Suprapubic skin (tissue), 4 donors: ENCODE results near the gene XYLT1. TPM values are rescaled to one million over a fixed set of nuclear protein-coding genes. Genes with fewer than 3 reads are reported as not detected.
A peak's percentile ranks its signal among the peaks of the same experiment; 100 is the strongest.

Experiments used
- DNase-seq, 2 donors: peaks; one replicate each; pipeline ENCODE4 v3.0.0-alpha.2; 2019; ENCODE audit warnings: low spot score in 2 of 2
- H3K27ac ChIP-seq: fragments of 200-600 bp; sonication (generic); one replicate; pipeline ENCODE4 v1.5.1; 2019
- H3K27me3 ChIP-seq: fragments of 200-600 bp; sonication (generic); one replicate; pipeline ENCODE4 v1.5.1; 2019
- H3K36me3 ChIP-seq: fragments of 200-600 bp; sonication (generic); one replicate; pipeline ENCODE4 v1.5.1; 2019
- H3K4me1 ChIP-seq: fragments of 200-600 bp; sonication (generic); one replicate; pipeline ENCODE4 v1.5.1; 2019
- H3K4me3 ChIP-seq: fragments of 200-600 bp; sonication (generic); one replicate; pipeline ENCODE4 v1.5.1; 2019; ENCODE audit warnings: mild to moderate bottlenecking
- H3K9me3 ChIP-seq: fragments of 200-600 bp; sonication (generic); one replicate; pipeline ENCODE4 v1.5.1; 2019
- EP300 ChIP-seq: sonication (generic); formaldehyde crosslinking; IDR thresholded peaks from one replicate; pipeline ENCODE4 v1.6.1; 2017; ENCODE audit warnings: antibody characterized with exemption
- POLR2A ChIP-seq, 2 donors: fragments of 450-650 bp; IDR thresholded peaks; one replicate each; pipeline ENCODE4 v1.6.1; 2017; ENCODE audit warnings: antibody characterized with exemption in 2 of 2, mild to moderate bottlenecking in 2 of 2, moderate library complexity in 2 of 2
- POLR2AphosphoS5 ChIP-seq, 3 donors: sonication (generic); formaldehyde crosslinking; IDR thresholded peaks; one replicate each; pipeline ENCODE4 v1.6.1; 2017; ENCODE audit warnings: antibody characterized with exemption in 3 of 3
- WGBS: methylation state at CpG from one replicate; pipeline ENCODE4 v1.1.5; 2018; 5-methylcytosine and 5-hydroxymethylcytosine counted together
- total RNA-seq, 4 donors: library from RNA; depleted of rRNA; stranded (reverse); fragments of >200 nt; gene quantifications; one replicate each; pipeline ENCODE4 v1.1.0, GENCODE V29; 2016
- TF ChIP-seq, protein P1 (sequence below), 2 donors: fragments of 200-600 bp in 1 of 2; fragments of 450-650 bp in 1 of 2; sonication (generic) in 1 of 2; IDR thresholded peaks; one replicate each; pipeline ENCODE4 v1.5.1; 2016 to 2019; ENCODE audit warnings: antibody characterized with exemption in 2 of 2, mild to moderate bottlenecking in 1 of 2, moderate library complexity in 1 of 2

XYLT1 gene
- total RNA-seq, 4 donors from 2014 or later = 23.5 to 30.6 (median 25.7) TPM

GRCh38 chr16:17437981-17438380 lies 32.8 kb downstream of the XYLT1 start:
- no peak overlapping the region for H3K4me3 ChIP-seq
- no peak for DNase-seq
- no peaks in the 10 kb centered on the region for H3K9me3 ChIP-seq
- WGBS = 81% methylated on average over 5 of the region's 5 CpGs
- no peaks in the 10 kb centered on the region for H3K27me3 ChIP-seq
- no peak overlapping the region for H3K27ac ChIP-seq
- H3K4me1 ChIP-seq = peaks cover 8% of the 10 kb centered on the region
- no peak for TF ChIP-seq POLR2AphosphoS5 (IDR thresholded peaks at IDR 0.05)
- no peak for TF ChIP-seq EP300
- TF ChIP-seq, protein P1, sequence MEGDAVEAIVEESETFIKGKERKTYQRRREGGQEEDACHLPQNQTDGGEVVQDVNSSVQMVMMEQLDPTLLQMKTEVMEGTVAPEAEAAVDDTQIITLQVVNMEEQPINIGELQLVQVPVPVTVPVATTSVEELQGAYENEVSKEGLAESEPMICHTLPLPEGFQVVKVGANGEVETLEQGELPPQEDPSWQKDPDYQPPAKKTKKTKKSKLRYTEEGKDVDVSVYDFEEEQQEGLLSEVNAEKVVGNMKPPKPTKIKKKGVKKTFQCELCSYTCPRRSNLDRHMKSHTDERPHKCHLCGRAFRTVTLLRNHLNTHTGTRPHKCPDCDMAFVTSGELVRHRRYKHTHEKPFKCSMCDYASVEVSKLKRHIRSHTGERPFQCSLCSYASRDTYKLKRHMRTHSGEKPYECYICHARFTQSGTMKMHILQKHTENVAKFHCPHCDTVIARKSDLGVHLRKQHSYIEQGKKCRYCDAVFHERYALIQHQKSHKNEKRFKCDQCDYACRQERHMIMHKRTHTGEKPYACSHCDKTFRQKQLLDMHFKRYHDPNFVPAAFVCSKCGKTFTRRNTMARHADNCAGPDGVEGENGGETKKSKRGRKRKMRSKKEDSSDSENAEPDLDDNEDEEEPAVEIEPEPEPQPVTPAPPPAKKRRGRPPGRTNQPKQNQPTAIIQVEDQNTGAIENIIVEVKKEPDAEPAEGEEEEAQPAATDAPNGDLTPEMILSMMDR (IDR thresholded peaks at IDR 0.05) = no peak
- TF ChIP-seq POLR2A (IDR thresholded peaks at IDR 0.05) = no peak
- no peaks in the 10 kb centered on the region for H3K36me3 ChIP-seq

DNA sequence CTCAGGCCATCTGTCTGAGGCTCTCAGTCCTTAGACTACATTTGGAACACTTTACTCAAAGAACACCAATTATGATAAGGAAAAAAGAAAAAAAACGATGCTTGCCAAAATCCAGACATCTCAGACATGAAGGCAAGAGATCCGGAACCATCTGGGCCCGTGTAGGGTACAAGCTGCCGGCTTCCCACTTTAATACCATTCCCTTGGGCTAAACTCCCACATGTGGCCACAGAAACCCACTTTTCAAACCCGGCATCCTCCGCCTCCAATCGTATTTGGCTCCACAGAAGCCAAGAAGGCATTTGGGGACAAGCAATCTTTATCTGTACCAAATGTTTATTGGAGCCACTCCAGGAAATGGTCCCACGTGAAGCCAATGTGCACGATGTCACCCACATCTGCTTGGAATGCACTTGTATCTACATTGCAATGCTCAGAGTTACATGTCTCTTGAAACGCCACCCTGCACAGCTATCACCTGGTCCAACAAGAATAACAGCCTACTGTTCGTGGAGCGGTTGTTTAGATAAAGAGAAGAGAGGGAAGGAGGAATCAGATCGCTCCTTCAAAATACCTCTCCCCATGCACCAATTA lies 33.5 kb downstream of the XYLT1 start:
- H3K4me1 ChIP-seq = peaks cover 8% of the 10 kb centered on the region
- TF ChIP-seq POLR2A (IDR thresholded peaks at IDR 0.05) (no peak), EP300 (no peak), POLR2AphosphoS5 (IDR thresholded peaks at IDR 0.05) (no peak)
- TF ChIP-seq, protein P1 (IDR thresholded peaks at IDR 0.05) = no peak
- no peaks in the 10 kb centered on the region for H3K36me3 ChIP-seq
- no peak overlapping the region for H3K27ac ChIP-seq
- DNase-seq = no peak
- H3K4me3 ChIP-seq = no peak overlapping the region
- H3K9me3 ChIP-seq = no peaks in the 10 kb centered on the region
- no peaks in the 10 kb centered on the region for H3K27me3 ChIP-seq
- 63% methylated on average over 13 of the region's 13 CpGs for WGBS

- DNase-seq = no peak
- 98% methylated on average over 5 of the region's 5 CpGs for WGBS
- no peaks in the 10 kb centered on the region for H3K27me3 ChIP-seq
- no peak overlapping the region for H3K27ac ChIP-seq
- H3K9me3 ChIP-seq = no peaks in the 10 kb centered on the region
- no peaks in the 10 kb centered on the region for H3K36me3 ChIP-seq
- peaks cover 8% of the 10 kb centered on the region for H3K4me1 ChIP-seq
- no peak overlapping the region for H3K4me3 ChIP-seq
- TF ChIP-seq POLR2AphosphoS5 (IDR thresholded peaks at IDR 0.05) (no peak), EP300 (no peak), POLR2A (IDR thresholded peaks at IDR 0.05) (no peak)
- TF ChIP-seq, protein P1 (IDR thresholded peaks at IDR 0.05) = no peak
Measured at GRCh38 chr16:17435318-17435717, 35.4 kb downstream of the XYLT1 start.

DNA sequence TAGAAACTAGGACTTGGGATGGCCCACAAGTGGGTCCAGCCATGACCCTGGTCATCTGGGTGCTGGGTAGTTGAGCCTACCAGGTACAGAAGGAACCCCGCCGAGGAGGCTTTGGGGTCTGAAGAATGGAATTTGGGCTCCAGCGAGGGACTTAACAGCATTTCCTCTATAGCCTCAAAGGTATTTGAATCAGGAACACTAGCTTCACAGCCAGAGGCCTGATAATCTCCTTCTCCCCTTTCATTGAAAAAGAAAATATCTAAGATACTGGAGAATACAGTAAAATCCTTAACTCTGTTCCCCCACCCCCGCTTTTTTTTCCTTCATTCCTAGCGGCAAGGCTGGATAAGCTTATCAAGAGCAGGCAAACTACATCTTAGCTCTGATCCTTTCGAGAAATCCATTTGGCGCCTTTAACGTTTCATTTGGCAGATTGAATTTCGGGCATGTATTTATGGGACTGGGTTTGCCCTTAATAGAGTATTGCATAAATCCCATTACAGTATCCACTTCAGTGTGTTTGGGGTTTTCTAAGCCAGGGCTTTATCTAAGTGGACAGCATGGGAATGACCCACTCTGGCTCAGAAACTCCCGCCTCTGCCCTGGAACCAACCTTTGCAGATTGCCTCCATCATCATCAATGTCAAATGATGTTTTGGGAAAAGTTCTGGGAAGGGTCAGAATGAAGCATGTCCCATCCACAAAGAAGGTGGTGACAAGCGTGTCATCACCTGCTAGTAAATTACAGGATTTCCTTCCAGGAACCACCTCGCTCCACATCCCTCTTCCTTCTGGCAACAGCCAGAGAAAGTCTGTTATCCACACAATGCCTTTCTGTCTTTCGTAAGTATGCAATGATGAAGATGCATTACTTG lies 36.9 kb downstream of the XYLT1 start:
- Histone ChIP-seq H3K36me3 (no peaks in the 10 kb centered on the region), H3K27me3 (no peaks in the 10 kb centered on the region), H3K4me1 (peaks cover 8% of the 10 kb centered on the region), H3K27ac (peak overlapping the region; percentile 24), H3K9me3 (no peaks in the 10 kb centered on the region), H3K4me3 (no peak overlapping the region)
- 72% methylated on average over 13 of the region's 13 CpGs for WGBS
- no peak for DNase-seq
- TF ChIP-seq POLR2AphosphoS5 (IDR thresholded peaks at IDR 0.05) = peak in 2 of 3 donors; percentile 53 to 54
- TF ChIP-seq POLR2A (IDR thresholded peaks at IDR 0.05) = no peak
- no peak for TF ChIP-seq EP300
- TF ChIP-seq, protein P1 (IDR thresholded peaks at IDR 0.05) = no peak

DNA sequence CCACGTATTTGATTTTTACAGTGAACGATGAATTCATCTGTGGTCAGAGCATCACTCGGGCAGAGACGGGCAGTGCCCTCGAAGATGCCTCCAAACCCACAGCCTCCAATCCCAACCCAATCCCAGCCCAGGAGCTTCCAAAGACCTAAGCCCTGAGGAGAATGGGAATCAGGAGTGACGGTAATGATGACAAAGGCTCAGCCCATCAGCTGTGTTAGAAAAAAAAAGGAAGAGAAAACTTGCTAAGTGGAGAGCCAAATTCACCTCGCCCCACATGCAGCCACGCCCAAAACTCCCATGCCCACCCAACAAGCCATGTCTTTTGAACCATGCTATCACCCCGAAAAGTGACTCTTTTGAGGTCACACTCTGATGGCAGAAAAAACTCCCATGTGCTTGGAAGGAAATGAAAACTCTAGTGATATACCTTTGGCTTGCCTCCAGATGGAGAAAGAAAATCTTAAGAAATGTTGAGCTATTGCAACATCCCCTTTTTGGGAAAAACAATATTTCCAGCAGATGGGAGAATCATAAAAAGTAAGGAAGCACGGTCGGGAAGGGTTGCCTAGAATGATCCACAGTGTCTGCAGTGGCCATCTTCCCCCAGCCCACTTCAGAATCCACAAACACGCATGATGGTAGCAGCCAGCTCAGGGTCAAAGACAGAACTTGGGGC lies 37.7 kb downstream of the XYLT1 start:
- 62% methylated on average over 12 of the region's 12 CpGs for WGBS
- H3K36me3 ChIP-seq = no peaks in the 10 kb centered on the region
- peak overlapping the region; percentile 24 for H3K27ac ChIP-seq
- TF ChIP-seq, protein P1 (IDR thresholded peaks at IDR 0.05) = no peak
- TF ChIP-seq POLR2AphosphoS5 (IDR thresholded peaks at IDR 0.05) = peak in 1 of 3 donors; percentile 41
- H3K27me3 ChIP-seq = no peaks in the 10 kb centered on the region
- H3K4me1 ChIP-seq = peaks cover 8% of the 10 kb centered on the region
- DNase-seq = no peak
- H3K4me3 ChIP-seq = no peak overlapping the region
- H3K9me3 ChIP-seq = no peaks in the 10 kb centered on the region
